C4-2B (cell line): ENCODE results near the gene RIPOR3.

ENCODE experiments used
- ZFX ChIP-seq: fragments of 450-650 bp; IDR thresholded peaks from 2 replicates; pipeline ENCODE4 v1.6.1; 2017
- TF ChIP-seq, protein P1 (sequence below): fragments of 450-650 bp; conservative IDR thresholded peaks from 2 replicates; pipeline ENCODE4 v1.5.1; 2017; ENCODE audit warnings: mild to moderate bottlenecking

DNA sequence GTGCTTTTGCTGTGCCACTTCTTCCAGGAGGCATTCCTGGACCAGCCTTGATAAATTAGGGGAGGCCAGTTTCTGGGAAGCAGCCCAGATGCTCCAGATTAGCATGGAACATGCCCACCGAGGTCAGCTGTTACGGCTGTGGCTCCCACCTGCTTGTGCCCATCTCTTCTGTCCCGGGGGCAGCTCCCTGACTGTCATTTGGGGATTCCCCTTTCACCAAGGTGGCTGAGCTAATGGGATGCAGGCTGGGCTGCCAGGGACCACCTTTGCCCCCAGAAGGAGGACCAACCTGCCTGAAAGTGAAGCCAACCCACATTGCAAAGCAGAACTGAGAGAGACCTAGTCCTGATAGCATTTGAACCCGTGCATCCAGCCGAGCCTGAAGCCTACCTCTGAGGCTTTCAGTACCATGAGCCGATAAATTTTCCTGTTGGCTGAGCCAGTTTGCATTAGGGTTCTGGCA, 95.9 kb downstream of the RIPOR3 start:
- TF ChIP-seq, protein P1, sequence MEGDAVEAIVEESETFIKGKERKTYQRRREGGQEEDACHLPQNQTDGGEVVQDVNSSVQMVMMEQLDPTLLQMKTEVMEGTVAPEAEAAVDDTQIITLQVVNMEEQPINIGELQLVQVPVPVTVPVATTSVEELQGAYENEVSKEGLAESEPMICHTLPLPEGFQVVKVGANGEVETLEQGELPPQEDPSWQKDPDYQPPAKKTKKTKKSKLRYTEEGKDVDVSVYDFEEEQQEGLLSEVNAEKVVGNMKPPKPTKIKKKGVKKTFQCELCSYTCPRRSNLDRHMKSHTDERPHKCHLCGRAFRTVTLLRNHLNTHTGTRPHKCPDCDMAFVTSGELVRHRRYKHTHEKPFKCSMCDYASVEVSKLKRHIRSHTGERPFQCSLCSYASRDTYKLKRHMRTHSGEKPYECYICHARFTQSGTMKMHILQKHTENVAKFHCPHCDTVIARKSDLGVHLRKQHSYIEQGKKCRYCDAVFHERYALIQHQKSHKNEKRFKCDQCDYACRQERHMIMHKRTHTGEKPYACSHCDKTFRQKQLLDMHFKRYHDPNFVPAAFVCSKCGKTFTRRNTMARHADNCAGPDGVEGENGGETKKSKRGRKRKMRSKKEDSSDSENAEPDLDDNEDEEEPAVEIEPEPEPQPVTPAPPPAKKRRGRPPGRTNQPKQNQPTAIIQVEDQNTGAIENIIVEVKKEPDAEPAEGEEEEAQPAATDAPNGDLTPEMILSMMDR: no peak
- no peak for TF ChIP-seq ZFX
